ENCODE results near the gene TSPAN12.

Gene TSPAN12

DNA sequence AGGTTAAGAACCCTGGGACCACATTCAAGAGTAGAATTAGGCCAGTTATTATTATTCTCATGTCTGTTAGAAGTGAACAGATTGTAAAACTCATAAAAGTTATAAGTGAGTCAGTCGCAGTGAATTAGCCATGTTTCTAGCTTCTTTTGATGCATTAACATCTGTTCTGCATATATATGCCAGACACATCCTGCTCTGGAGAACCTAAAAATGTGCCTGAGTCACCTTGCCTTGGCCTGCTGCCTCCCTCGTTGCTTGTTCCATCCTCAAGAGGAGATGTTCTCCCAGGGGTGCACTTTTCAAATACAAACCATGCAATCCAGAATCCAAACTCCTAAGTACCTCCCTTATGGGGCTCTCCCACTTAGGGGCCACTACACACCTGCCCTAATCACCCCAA is 14.8 kb downstream of the TSPAN12 start:
- DNase-seq (ENCODE audit: low spot score): no peak
- in situ Hi-C loops (cut with MboI; ENCODE audit: low pct_unique_long_range_greater_than_20kb, low sequenced_read_pairs, unreplicated experiment): no loop called here
- TF ChIP-seq, protein P1, sequence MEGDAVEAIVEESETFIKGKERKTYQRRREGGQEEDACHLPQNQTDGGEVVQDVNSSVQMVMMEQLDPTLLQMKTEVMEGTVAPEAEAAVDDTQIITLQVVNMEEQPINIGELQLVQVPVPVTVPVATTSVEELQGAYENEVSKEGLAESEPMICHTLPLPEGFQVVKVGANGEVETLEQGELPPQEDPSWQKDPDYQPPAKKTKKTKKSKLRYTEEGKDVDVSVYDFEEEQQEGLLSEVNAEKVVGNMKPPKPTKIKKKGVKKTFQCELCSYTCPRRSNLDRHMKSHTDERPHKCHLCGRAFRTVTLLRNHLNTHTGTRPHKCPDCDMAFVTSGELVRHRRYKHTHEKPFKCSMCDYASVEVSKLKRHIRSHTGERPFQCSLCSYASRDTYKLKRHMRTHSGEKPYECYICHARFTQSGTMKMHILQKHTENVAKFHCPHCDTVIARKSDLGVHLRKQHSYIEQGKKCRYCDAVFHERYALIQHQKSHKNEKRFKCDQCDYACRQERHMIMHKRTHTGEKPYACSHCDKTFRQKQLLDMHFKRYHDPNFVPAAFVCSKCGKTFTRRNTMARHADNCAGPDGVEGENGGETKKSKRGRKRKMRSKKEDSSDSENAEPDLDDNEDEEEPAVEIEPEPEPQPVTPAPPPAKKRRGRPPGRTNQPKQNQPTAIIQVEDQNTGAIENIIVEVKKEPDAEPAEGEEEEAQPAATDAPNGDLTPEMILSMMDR (IDR thresholded peaks at IDR 0.05; ENCODE audit: extremely low read depth, insufficient read depth, missing control alignments): no peak

DNA sequence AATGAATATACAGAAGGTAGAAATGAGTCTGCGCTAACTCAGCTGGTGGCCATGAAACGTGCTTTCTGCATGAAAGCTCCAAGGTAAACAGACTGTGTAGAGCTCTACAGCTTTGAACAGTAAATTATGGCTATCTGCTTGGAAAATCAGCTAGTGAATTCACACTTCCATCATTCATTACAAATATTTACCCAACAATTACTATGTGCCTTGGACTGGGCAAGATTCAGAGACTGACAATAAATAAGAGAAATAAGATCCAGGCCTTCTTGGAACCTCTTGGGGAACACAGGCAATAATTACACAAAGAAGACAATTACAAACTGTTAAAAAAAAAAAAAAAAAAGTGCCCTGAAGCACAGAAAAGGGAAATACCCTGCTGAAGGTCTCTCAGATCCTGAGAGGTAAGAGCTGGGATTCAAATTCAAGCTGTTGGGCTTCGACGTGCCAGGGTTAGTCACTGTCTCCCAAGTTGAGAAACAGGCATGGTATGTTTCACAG is 15.8 kb downstream of the TSPAN12 start:
- TF ChIP-seq, protein P1 (IDR thresholded peaks at IDR 0.05; ENCODE audit: extremely low read depth, insufficient read depth, missing control alignments): no peak

DNA sequence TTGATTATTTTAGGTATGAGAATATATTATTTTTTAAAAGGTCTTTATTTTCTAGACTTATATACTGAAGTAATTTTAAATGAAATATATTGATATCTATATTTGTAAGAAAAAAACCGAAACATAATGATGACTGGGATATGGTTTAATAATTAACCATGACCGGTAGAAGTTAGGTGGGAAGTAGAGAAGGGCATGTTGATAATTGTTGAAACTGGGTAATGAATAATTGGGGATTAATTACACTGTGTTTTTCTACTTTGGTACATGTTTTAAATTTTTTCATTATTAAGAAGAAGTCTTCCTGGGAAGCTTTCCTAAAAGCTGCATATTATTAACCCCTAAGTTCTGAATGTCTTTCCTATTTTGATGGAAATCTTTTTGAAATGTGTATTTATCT is 16.3 kb downstream of the TSPAN12 start:
- in situ Hi-C loops (cut with MboI; ENCODE audit: low pct_unique_long_range_greater_than_20kb, low sequenced_read_pairs, unreplicated experiment): no loop called here
- DNase-seq (ENCODE audit: low spot score): no peak
- TF ChIP-seq, protein P1 (IDR thresholded peaks at IDR 0.05; ENCODE audit: extremely low read depth, insufficient read depth, missing control alignments): no peak

More for the DNA sequence above, 15.8 kb downstream of the TSPAN12 start:
- in situ Hi-C loops (cut with MboI; ENCODE audit: low pct_unique_long_range_greater_than_20kb, low sequenced_read_pairs, unreplicated experiment): no loop called here
- no peak for DNase-seq (ENCODE audit: low spot score)

DNA sequence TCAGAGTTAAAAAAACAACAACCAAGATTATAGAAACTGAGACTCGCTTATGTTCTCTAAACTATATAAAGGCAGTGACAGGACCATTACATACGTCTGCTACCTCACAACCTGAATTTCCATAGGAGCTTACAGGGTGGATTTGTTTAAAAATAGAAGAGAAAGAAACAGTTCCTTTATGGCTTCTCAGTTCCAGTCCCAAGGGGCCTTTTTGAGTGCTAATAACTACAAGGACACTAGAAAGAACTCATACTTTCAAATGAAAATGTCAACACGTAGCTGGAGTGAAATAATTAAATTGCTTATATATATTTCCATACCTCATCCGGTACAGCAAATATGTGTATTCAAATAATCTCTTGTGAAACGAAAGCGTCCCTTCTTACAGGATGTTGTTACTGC is 19.7 kb downstream of the TSPAN12 start:
- no peak for DNase-seq (ENCODE audit: low spot score)
- in situ Hi-C loops (cut with MboI; ENCODE audit: low pct_unique_long_range_greater_than_20kb, low sequenced_read_pairs, unreplicated experiment): no loop called here
- TF ChIP-seq, protein P1 (IDR thresholded peaks at IDR 0.05; ENCODE audit: extremely low read depth, insufficient read depth, missing control alignments): no peak

DNA sequence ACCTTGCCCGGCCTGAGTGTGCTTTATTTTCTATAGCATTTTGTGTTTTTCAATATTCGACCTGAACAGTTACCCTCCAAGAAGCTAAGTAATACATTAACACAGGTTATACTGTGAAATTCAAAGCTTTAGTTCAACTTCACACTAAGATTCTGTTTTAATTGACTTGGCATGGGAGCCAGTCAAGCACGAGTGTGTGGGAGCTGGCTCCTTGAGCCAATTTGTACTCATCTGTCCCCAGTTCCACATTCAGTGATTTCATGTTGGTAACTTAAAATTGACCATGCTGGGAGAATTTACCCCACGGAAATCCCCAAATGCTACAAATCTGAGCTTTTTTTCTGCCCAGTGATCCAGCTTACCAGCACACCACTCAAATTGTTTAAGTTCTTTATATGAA is 20.3 kb downstream of the TSPAN12 start:
- in situ Hi-C loops (cut with MboI; ENCODE audit: low pct_unique_long_range_greater_than_20kb, low sequenced_read_pairs, unreplicated experiment): no loop called here
- no peak for DNase-seq (ENCODE audit: low spot score)
- TF ChIP-seq, protein P1 (IDR thresholded peaks at IDR 0.05; ENCODE audit: extremely low read depth, insufficient read depth, missing control alignments): no peak

DNA sequence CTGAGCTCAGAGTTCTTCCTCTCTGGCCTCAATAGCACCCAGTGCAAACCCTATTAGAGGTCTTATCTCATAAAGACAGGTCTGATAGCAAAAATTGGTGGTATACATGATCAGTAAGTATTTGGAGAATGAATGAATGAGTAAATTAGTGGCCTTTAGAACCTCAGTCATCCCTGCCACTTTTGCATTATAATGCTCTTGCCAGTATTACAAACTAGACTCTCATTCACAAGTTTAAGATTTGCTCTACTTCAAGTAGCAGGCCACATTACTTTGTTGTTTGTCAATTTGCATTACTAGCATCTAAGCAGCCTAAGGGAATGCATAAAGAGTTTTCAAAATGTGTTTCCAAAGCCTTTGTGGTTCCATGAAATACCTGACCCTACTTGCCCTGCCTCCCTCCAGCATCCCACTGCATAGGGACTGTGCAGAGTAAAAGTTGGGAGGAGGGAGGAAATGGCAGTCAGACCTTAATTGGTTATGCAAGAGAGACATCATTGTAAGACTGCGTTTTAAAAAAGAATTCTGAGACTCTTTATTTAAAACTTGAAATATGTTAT is 21.3 kb downstream of the TSPAN12 start:
- in situ Hi-C loops (cut with MboI; ENCODE audit: low pct_unique_long_range_greater_than_20kb, low sequenced_read_pairs, unreplicated experiment): no loop called here
- TF ChIP-seq, protein P1 (IDR thresholded peaks at IDR 0.05; ENCODE audit: extremely low read depth, insufficient read depth, missing control alignments): no peak
- no peak for DNase-seq (ENCODE audit: low spot score)

Data from GM13977 (cell line).